Activated CD8-positive, alpha-beta T cell treated with anti-CD3 and anti-CD28 coated beads for 36 hours (primary cell): ENCODE results near the gene CNOT10. TPM values are rescaled to one million over a fixed set of nuclear protein-coding genes. Genes with fewer than 3 reads are reported as not detected.

Source experiments
- ATAC-seq: fragments of 200-7000 bp; cut with Tn5 transposase; one replicate; pipeline ENCODE4 v1.10.0; 2021; ENCODE audit warnings: mild to moderate bottlenecking, moderate library complexity
- CTCF ChIA-PET: fragments of 350-600 bp; sonication (Branson Sonifier 250); formaldehyde crosslinking; loops from one replicate; lab custom pipeline; 2021; ENCODE audit warnings: antibody characterized with exemption; lab: Charles Lee
- POLR2A ChIA-PET: fragments of 350-600 bp; sonication (Branson Sonifier 250); formaldehyde crosslinking; loops from one replicate; lab custom pipeline; 2021; ENCODE audit warnings: antibody characterized with exemption; lab: Charles Lee
- DNase-seq: peaks from one replicate; pipeline ENCODE4 v3.0.0-alpha.2; 2020
- H3K27ac Mint-ChIP-seq: one replicate; pipeline ENCODE4 v1.8.0; 2021; ENCODE audit warnings: mild to moderate bottlenecking, mixed read lengths
- H3K27me3 Mint-ChIP-seq: one replicate; pipeline ENCODE4 v1.8.0; 2021; ENCODE audit warnings: mixed read lengths
- H3K36me3 Mint-ChIP-seq: one replicate; pipeline ENCODE4 v1.8.0; 2021; ENCODE audit warnings: low read depth, mixed read lengths
- H3K4me1 Mint-ChIP-seq: one replicate; pipeline ENCODE4 v1.8.0; 2021; ENCODE audit warnings: low read depth, mixed read lengths
- H3K4me3 Mint-ChIP-seq: one replicate; pipeline ENCODE4 v1.8.0; 2021; ENCODE audit warnings: mild to moderate bottlenecking, moderate library complexity, mixed read lengths
- H3K9me3 Mint-ChIP-seq: one replicate; pipeline ENCODE4 v1.8.0; 2021; ENCODE audit warnings: mixed read lengths
- intact Hi-C: fragments of 100-400 bp; cut with micrococcal nuclease; formaldehyde crosslinking; loops from one replicate; pipeline ENCODE4 v1.10.0; 2022
- total RNA-seq, 2 experiments: library from RNA; stranded (reverse); gene quantifications; one replicate each; pipeline ENCODE4 v1.2.3, GENCODE V29; 2021
- TF ChIP-seq, protein P1 (sequence below): fragments of 200-600 bp; IDR thresholded peaks from one replicate; pipeline ENCODE4 v1.8.0; 2022; ENCODE audit warnings: antibody characterized with exemption, mild to moderate bottlenecking

Gene CNOT10
- total RNA-seq, 2 experiments from 2014 or later = 58.5 to 61.0 TPM

DNA sequence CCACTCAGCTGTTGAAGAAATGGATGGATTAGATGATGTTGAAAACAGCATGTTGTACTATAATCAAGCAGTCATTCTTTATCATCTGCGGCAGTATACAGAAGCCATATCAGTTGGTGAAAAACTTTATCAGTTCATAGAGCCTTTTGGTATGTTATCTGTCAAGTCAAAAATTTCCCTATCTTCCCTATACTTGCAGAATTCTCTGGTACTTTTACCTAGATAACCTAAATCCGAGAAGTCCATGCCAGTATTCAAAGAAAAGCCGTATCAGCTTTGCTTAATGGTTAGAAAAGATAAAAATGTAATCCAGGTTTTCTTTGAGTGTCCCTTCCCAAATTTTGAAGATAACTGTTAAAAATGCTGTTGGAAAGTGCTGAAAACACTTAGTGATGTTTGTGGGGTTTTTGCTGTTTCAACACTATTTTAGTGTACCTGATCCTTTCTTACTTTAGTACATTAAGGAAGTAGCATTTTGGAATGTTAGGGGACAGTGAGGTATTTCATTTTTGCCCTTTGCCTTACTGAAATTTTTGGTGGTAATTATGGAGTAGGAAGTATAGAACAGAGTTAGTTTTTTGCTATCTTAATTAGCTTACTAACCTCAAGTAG lies 23.8 kb downstream of the CNOT10 start:
- ATAC-seq (no peak), DNase-seq (no peak)
- TF ChIP-seq, protein P1, sequence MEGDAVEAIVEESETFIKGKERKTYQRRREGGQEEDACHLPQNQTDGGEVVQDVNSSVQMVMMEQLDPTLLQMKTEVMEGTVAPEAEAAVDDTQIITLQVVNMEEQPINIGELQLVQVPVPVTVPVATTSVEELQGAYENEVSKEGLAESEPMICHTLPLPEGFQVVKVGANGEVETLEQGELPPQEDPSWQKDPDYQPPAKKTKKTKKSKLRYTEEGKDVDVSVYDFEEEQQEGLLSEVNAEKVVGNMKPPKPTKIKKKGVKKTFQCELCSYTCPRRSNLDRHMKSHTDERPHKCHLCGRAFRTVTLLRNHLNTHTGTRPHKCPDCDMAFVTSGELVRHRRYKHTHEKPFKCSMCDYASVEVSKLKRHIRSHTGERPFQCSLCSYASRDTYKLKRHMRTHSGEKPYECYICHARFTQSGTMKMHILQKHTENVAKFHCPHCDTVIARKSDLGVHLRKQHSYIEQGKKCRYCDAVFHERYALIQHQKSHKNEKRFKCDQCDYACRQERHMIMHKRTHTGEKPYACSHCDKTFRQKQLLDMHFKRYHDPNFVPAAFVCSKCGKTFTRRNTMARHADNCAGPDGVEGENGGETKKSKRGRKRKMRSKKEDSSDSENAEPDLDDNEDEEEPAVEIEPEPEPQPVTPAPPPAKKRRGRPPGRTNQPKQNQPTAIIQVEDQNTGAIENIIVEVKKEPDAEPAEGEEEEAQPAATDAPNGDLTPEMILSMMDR = no peak
- no peaks in the 10 kb centered on the region for H3K9me3 Mint-ChIP-seq
- no peak overlapping the region for H3K4me3 Mint-ChIP-seq
- POLR2A ChIA-PET = no interaction called here
- peaks cover 17% of the 10 kb centered on the region for H3K4me1 Mint-ChIP-seq
- H3K27ac Mint-ChIP-seq = no peak overlapping the region
- H3K36me3 Mint-ChIP-seq = peaks cover 45% of the 10 kb centered on the region
- no peaks in the 10 kb centered on the region for H3K27me3 Mint-ChIP-seq
- intact Hi-C loops = no loop called here
- CTCF ChIA-PET = interaction anchor here (1.5 kb wide), 1 partner anchor 14 kb away, joined by 3 read pairs; no protein-coding TSS in a partner anchor

DNA sequence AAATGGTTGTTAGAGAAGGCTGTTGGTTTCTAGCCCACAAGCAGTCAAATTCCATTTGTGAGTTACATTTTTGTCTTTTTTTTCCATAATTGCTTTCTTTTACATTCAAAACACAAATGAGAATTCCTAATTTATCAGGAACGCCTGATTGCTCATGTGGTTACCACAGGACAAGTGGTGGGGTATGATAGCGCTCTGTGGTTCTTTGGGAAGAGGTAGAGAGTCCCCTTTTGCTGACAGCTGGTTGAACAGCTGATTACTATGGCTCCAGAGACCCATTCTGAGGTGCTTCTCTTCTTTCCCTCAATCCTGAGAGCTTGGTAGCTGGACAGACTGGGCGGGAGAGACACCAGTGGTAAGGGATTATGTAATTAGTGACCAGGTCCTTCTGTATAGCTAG lies 24.4 kb downstream of the CNOT10 start:
- no peak overlapping the region for H3K27ac Mint-ChIP-seq
- ATAC-seq (no peak), DNase-seq (no peak)
- peaks cover 45% of the 10 kb centered on the region for H3K36me3 Mint-ChIP-seq
- intact Hi-C loops = no loop called here
- ChIA-PET POLR2A (no interaction called here), CTCF (interaction anchor here (1.5 kb wide), 1 partner anchor 14 kb away, joined by 3 read pairs; no protein-coding TSS in a partner anchor)
- no peaks in the 10 kb centered on the region for H3K27me3 Mint-ChIP-seq
- peaks cover 16% of the 10 kb centered on the region for H3K4me1 Mint-ChIP-seq
- no peak overlapping the region for H3K4me3 Mint-ChIP-seq
- H3K9me3 Mint-ChIP-seq = no peaks in the 10 kb centered on the region
- TF ChIP-seq, protein P1 = no peak

DNA sequence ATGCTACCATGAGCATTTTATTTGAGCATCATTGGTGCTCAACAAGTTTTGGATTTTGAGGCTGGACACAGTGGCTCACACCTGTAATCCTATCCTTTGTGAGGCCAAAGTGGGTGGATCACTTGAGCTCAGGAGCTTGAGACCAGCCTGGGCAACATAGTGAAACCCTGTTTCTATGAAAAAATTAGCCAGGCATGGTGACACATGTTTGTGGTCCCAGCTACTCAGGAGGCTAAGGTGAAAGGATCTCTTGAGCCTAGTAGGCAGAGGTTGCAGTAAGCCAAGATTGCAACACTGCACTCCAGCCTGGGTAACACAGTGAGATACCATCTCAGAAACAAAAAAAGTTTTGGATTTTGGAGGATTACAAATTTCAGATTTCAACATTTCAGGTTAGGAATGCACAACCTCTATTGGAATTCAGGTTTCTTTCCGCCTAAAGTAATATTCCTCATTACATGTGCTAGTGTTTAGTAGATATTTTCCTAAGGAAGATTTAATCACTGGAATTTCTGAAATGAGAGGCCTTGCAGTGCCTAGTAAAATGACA lies 27.6 kb downstream of the CNOT10 start:
- no peak overlapping the region for H3K4me3 Mint-ChIP-seq
- ATAC-seq (no peak), DNase-seq (no peak)
- H3K36me3 Mint-ChIP-seq = peaks cover 37% of the 10 kb centered on the region
- ChIA-PET CTCF (no interaction called here), POLR2A (no interaction called here)
- no peaks in the 10 kb centered on the region for H3K9me3 Mint-ChIP-seq
- peaks cover 2% of the 10 kb centered on the region for H3K4me1 Mint-ChIP-seq
- no peak overlapping the region for H3K27ac Mint-ChIP-seq
- no peaks in the 10 kb centered on the region for H3K27me3 Mint-ChIP-seq
- intact Hi-C loops = no loop called here
- TF ChIP-seq, protein P1 = no peak

DNA sequence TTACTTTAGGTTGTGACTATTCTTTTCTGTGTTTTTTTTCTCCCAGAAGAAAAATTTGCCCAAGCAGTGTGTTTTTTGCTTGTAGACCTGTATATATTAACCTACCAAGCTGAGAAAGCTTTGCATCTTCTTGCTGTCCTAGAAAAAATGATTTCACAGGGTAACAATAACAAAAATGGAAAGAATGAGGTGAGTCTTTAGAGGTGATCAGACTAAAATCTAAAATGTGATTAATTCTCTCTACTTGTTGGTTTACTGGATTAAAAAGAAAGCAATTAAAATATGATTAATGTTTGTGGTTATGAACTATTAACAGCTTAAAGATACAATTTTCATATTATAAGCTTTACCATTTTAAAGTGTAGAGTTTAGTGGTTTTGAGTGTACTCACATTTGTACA lies 28.2 kb downstream of the CNOT10 start:
- no peak for ATAC-seq
- no peak overlapping the region for H3K27ac Mint-ChIP-seq
- H3K36me3 Mint-ChIP-seq = peaks cover 37% of the 10 kb centered on the region
- H3K27me3 Mint-ChIP-seq = no peaks in the 10 kb centered on the region
- no peak overlapping the region for H3K4me3 Mint-ChIP-seq
- DNase-seq = no peak
- H3K4me1 Mint-ChIP-seq = peaks cover under 1% of the 10 kb centered on the region
- TF ChIP-seq, protein P1 = no peak
- intact Hi-C loops = no loop called here
- ChIA-PET POLR2A (no interaction called here), CTCF (no interaction called here)
- H3K9me3 Mint-ChIP-seq = no peaks in the 10 kb centered on the region

DNA sequence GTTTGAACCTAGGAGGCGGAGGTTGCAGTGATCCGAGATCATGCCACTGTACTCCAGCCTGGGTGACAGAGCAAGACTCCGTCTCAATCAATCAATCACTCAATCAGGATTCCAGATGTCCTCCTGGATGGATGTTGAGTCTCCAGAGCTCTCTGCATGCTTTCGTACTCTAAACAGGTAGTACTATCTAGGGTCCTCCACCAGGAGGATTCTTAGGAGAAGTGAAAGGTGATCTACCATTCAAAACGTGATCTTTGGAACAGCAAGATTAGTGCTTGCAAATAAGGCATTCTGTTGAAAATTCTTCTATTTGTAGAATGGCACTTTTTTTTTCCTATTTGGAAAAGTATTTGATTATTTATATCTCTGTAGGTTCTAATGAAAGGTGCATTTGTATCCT lies 34.3 kb downstream of the CNOT10 start:
- ATAC-seq (no peak), DNase-seq (no peak)
- no peaks in the 10 kb centered on the region for H3K4me1 Mint-ChIP-seq
- H3K36me3 Mint-ChIP-seq = peaks cover 22% of the 10 kb centered on the region
- TF ChIP-seq, protein P1 = no peak
- H3K4me3 Mint-ChIP-seq = no peak overlapping the region
- intact Hi-C loops = no loop called here
- CTCF ChIA-PET = no interaction called here
- no peak overlapping the region for H3K27ac Mint-ChIP-seq
- POLR2A ChIA-PET = no interaction called here
- H3K9me3 Mint-ChIP-seq = no peaks in the 10 kb centered on the region
- no peaks in the 10 kb centered on the region for H3K27me3 Mint-ChIP-seq
